ENCODE results near the gene NUSAP1. TPM values are rescaled to one million over a fixed set of nuclear protein-coding genes. Genes with fewer than 3 reads are reported as not detected.

NUSAP1 gene
- total RNA-seq, 2 donors from 2014 or later: 118 to 185 TPM

- Mint-ChIP-seq H3K27ac (no peak overlapping the region), H3K4me1 (no peaks in the 10 kb centered on the region), H3K36me3 (ENCODE audit: low read depth) (peaks cover 25% of the 10 kb centered on the region), H3K27me3 (ENCODE audit: insufficient read depth) (no peaks in the 10 kb centered on the region), H3K9me3 (no peaks in the 10 kb centered on the region), H3K4me3 (no peak overlapping the region)
- Histone ChIP-seq H3K36me3 (ENCODE audit: control insufficient read depth, insufficient read depth, low read length) (peaks cover 18% of the 10 kb centered on the region), H3K4me1 (ENCODE audit: control insufficient read depth, insufficient read depth, low read length) (no peaks in the 10 kb centered on the region), H3K9me3 (ENCODE audit: control insufficient read depth, low read length) (no peaks in the 10 kb centered on the region), H3K27ac (ENCODE audit: low read depth, low read length) (no peak overlapping the region), H3K4me3 (ENCODE audit: low read length) (no peak overlapping the region), H3K9ac (ENCODE audit: extremely low read depth, low read length, poor library complexity, severe bottlenecking) (no peak overlapping the region), H3K27me3 (ENCODE audit: control insufficient read depth, insufficient read depth, low read length, poor library complexity, severe bottlenecking) (no peaks in the 10 kb centered on the region)
- TF ChIP-seq, protein P1, sequence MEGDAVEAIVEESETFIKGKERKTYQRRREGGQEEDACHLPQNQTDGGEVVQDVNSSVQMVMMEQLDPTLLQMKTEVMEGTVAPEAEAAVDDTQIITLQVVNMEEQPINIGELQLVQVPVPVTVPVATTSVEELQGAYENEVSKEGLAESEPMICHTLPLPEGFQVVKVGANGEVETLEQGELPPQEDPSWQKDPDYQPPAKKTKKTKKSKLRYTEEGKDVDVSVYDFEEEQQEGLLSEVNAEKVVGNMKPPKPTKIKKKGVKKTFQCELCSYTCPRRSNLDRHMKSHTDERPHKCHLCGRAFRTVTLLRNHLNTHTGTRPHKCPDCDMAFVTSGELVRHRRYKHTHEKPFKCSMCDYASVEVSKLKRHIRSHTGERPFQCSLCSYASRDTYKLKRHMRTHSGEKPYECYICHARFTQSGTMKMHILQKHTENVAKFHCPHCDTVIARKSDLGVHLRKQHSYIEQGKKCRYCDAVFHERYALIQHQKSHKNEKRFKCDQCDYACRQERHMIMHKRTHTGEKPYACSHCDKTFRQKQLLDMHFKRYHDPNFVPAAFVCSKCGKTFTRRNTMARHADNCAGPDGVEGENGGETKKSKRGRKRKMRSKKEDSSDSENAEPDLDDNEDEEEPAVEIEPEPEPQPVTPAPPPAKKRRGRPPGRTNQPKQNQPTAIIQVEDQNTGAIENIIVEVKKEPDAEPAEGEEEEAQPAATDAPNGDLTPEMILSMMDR (conservative IDR thresholded peaks at IDR 0.05): no peak
- no peak for DNase-seq
- WGBS, 2 experiments (ENCODE audit: insufficient coverage in 1 of 2, insufficient read length in 1 of 2): 94 to 100% methylated on average over 2 to 3 of the region's 3 CpGs
Measured at GRCh38 chr15:41396111-41396510, 63.4 kb downstream of the NUSAP1 start.

GRCh38 chr15:41401904-41402267 lies 69.2 kb downstream of the NUSAP1 start:
- H3K27ac ChIP-seq (ENCODE audit: low read depth, low read length): no peak overlapping the region
- TF ChIP-seq, protein P1 (conservative IDR thresholded peaks at IDR 0.05): no peak
- H3K27ac Mint-ChIP-seq: peak overlapping the region; percentile 83

GRCh38 chr15:41407341-41407740 lies 74.7 kb downstream of the NUSAP1 start:
- Mint-ChIP-seq H3K36me3 (ENCODE audit: low read depth) (no peaks in the 10 kb centered on the region), H3K27me3 (ENCODE audit: insufficient read depth) (no peaks in the 10 kb centered on the region), H3K9me3 (no peaks in the 10 kb centered on the region), H3K27ac (no peak overlapping the region), H3K4me1 (peaks cover 6% of the 10 kb centered on the region), H3K4me3 (no peak overlapping the region)
- Histone ChIP-seq H3K9ac (ENCODE audit: extremely low read depth, low read length, poor library complexity, severe bottlenecking) (no peak overlapping the region), H3K36me3 (ENCODE audit: control insufficient read depth, insufficient read depth, low read length) (no peaks in the 10 kb centered on the region), H3K9me3 (ENCODE audit: control insufficient read depth, low read length) (no peaks in the 10 kb centered on the region), H3K4me1 (ENCODE audit: control insufficient read depth, insufficient read depth, low read length) (no peaks in the 10 kb centered on the region), H3K27me3 (ENCODE audit: control insufficient read depth, insufficient read depth, low read length, poor library complexity, severe bottlenecking) (no peaks in the 10 kb centered on the region), H3K4me3 (ENCODE audit: low read length) (no peak overlapping the region), H3K27ac (ENCODE audit: low read depth, low read length) (no peak overlapping the region)
- 93% methylated on average over 5 of the region's 5 CpGs for WGBS, 2 experiments (ENCODE audit: insufficient coverage in 1 of 2, insufficient read length in 1 of 2)
- TF ChIP-seq, protein P1 (conservative IDR thresholded peaks at IDR 0.05): no peak
- DNase-seq: no peak

More at GRCh38 chr15:41401904-41402267, 69.2 kb downstream of the NUSAP1 start:
- peaks cover under 1% of the 10 kb centered on the region for H3K36me3 ChIP-seq (ENCODE audit: control insufficient read depth, insufficient read depth, low read length)
- H3K36me3 Mint-ChIP-seq (ENCODE audit: low read depth): peaks cover 1% of the 10 kb centered on the region
- no peaks in the 10 kb centered on the region for H3K9me3 Mint-ChIP-seq
- no peaks in the 10 kb centered on the region for H3K4me1 ChIP-seq (ENCODE audit: control insufficient read depth, insufficient read depth, low read length)
- no peak for DNase-seq
- peak overlapping the region; percentile 84 for H3K4me3 Mint-ChIP-seq
- no peaks in the 10 kb centered on the region for H3K27me3 ChIP-seq (ENCODE audit: control insufficient read depth, insufficient read depth, low read length, poor library complexity, severe bottlenecking)
- H3K27me3 Mint-ChIP-seq (ENCODE audit: insufficient read depth): no peaks in the 10 kb centered on the region
- H3K4me3 ChIP-seq (ENCODE audit: low read length): peak overlapping the region; percentile 90
- H3K4me1 Mint-ChIP-seq: peaks cover 3% of the 10 kb centered on the region
- H3K9ac ChIP-seq (ENCODE audit: extremely low read depth, low read length, poor library complexity, severe bottlenecking): peak overlapping the region; percentile 76
- H3K9me3 ChIP-seq (ENCODE audit: control insufficient read depth, low read length): no peaks in the 10 kb centered on the region
- 12 to 14% methylated on average over 7 to 8 of the region's 9 CpGs for WGBS, 2 experiments (ENCODE audit: insufficient coverage in 1 of 2, insufficient read length in 1 of 2)

Data from endodermal cell (in vitro differentiated cells).